GM21825 (cell line): ENCODE data around the gene CLEC18A.
"Not testable (repeated sequence)": the region's sequence is repeated elsewhere in the genome, so short reads cannot be mapped to it uniquely, and the experiment has no call there.

Experiments
- ATAC-seq: cut with Tn5 transposase; IDR thresholded peaks from one replicate; pipeline ENCODE4 v1.9.1; 2021; ENCODE audit warnings: mild to moderate bottlenecking, moderate library complexity; ENCODE audit not compliant: unreplicated experiment

CLEC18A gene

DNA sequence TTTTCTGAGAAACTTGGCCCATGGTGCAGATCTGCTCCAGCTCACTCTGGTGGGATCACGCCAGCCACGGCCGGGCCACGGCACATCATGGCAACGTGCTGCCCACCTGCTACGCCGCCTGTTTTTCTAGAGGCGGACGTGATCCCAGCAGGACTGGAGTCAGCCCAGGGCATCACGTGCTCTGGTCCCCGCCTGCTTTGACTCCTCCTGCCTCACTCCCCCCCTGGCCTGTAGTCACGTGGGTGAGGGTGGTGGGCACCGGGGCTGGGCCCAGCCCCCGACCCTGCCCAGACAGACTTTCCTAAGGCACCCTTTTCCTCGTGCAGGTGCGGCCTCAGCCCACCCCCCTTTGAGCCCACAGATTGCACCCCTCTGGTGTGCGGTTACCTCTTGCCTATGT, 723 bp upstream of the CLEC18A start:
- not testable (repeated sequence) for ATAC-seq

GRCh38 chr16:69951672-69952031, 518 bp downstream of the CLEC18A start:
- ATAC-seq, result not testable (repeated sequence)

DNA sequence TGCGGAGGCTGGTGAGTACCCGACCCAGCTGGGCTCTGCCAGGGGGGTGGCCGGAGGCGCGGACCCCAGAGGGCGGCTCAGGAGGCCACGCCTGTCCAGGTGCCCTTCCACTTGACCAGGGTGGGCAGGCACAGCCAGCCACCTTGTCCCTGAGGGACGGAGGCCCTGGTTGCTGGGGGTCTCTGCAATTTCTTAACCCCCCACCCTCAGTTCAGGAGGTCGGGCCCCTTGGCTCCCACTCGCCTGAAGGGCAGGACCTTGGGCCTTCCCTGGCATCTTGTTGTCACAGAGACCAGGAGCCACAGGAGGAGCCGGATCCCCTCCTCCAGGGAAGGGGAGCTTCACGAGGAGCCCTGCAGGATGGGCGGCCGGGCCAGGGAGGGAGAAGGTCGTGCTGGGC, 982 bp downstream of the CLEC18A start:
- not testable (repeated sequence) for ATAC-seq

DNA sequence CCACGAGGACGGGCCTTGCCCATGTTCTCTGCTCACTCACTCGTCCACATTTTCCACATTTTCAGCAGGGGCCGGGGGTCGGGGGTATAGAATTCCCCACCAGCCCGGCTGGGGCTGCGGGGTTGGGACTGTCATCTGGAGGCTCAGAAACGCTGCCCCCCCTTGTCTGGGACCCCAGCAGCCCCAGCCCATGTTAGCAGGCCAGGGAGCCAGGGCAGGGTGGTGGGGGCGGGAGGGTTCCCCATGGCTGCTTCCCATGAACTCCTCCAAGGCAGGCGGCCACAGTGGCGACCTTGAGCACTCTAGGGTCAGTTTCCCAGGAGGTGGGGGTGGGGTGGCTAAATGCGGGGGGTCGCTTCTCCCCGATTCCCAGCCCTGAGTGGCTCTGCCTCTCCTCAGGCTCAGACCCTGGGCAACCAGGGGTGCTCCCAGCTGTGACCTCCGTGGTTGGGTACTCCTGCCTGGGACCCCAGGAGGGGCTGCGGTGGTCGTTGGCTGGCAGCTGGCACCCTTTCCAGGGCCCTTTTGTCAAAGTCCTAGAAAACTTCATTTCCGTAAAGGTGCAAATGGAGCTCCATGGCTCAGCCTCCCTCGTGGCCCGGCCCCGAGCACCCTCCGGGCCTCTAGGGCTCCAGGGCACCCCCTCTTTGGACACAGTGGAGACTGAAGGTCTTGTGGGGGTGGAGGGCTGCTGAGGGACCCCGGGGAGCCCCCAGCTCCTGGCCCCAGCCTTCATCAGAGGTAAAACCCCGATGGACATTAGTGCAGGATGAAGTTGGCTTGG, 1.6 kb downstream of the CLEC18A start:
- ATAC-seq, result not testable (repeated sequence)

GRCh38 chr16:69954241-69954640, 3.1 kb downstream of the CLEC18A start:
- not testable (repeated sequence) for ATAC-seq

GRCh38 chr16:69963312-69963711, 12.2 kb downstream of the CLEC18A start:
- ATAC-seq, result not testable (repeated sequence)

GRCh38 chr16:69964960-69965660, 14.0 kb downstream of the CLEC18A start:
- not testable (repeated sequence) for ATAC-seq

GRCh38 chr16:69965661-69966054, 14.5 kb downstream of the CLEC18A start:
- not testable (repeated sequence) for ATAC-seq

DNA sequence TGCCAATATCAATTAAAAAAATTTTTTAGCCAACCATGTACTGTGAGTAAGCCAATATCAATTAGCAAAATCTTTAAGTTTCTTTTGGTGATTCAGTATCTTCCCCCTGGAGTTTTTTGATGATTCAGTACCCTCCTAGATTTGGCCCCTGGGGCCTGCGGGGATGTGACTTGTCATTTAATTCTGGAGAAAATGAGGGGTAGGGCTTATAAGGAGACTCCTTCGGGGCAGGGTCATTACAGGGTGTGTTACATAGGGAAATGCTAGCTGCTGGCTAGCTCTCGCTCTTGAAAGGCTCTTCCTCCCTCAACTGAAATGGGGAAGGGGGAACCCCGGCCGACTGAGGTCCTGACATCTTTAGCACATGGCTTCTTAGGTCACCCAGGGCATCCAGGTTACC, 16.6 kb downstream of the CLEC18A start:
- ATAC-seq, result not testable (repeated sequence)

DNA sequence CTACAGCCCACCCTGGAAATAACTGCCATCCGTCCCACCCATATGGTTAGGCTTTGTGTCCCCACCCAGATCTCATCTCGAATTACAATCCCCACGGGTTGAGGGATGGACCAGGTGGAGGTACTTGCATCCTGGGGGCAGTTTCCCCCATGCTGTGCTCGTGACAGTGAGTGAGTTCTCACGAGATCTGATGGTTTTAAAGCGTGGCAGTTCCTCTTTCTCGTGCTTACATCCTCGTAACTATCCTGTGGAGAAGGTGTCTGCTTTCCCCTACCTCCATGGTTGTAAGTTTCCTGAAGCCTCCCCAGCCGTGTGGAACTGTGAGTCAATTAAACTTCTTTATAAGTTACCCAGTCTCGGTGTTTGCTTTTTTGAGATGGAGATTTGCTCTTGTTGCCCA, 17.0 kb downstream of the CLEC18A start:
- ATAC-seq, result not testable (repeated sequence)

- ATAC-seq, result not testable (repeated sequence)
Observed at GRCh38 chr16:69969657-69970056, 18.5 kb downstream of the CLEC18A start.

GRCh38 chr16:69972120-69972519, 21.0 kb downstream of the CLEC18A start:
- not testable (repeated sequence) for ATAC-seq

- ATAC-seq, result not testable (repeated sequence)
Observed at GRCh38 chr16:69972935-69973334, 21.8 kb downstream of the CLEC18A start.

DNA sequence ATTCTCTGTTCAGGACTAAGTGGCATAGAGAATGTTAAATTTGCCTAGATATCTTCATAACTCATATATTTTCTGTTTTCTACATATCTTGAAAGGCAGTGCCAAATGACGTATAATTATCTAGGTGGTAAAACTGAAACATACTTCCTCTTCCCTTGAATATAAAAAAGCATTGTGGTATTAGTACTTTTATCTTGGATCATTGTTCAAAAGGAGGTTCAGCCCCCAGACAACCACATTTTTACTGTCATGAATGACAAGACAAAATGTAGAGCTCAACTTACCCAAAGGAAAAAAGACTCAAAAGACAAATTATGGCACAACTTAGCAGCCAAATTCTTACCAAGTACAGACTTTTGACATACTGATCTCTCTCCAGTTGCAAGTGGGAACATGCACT, 34.1 kb downstream of the CLEC18A start:
- not testable (repeated sequence) for ATAC-seq

- ATAC-seq, result not testable (repeated sequence)
Observed at GRCh38 chr16:69997956-69998355, 46.8 kb downstream of the CLEC18A start.

GRCh38 chr16:69999801-70000200, 48.7 kb downstream of the CLEC18A start:
- not testable (repeated sequence) for ATAC-seq

DNA sequence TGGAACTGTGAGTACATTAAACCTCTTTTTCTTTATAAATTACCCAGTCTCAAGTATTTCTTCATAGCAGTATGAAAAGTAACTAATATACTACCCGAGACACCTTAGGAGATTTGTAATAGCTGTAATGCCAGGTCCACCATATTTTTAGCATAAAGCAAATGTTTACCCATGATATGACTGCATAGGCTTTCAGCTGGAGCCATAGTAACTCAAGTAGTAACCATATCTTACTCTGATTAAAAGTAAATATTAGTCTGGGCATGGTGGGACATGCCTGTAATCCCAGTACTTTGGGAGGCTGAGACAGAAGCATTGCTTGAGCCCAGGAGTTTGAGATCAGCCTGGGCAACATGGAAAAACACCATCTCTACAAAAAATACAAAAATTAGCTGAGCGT, 52.4 kb downstream of the CLEC18A start:
- not testable (repeated sequence) for ATAC-seq

DNA sequence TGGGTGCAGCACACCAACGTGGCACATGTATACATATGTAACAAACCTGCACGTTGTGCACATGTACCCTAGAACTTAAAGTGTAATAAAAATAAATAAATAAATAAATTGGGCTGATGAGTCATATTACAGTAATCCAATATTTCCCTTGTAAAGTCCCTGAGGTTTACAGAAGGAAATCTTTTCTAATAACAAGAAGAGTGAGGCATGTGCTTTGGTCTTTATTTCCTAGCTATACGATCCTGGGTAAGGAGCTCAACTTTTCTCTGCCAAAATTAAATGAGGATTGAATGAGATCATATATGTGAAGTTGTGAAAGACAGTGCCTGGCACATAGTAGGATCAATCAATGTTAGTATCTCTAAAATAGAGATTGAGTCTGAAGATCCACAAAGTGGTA, 57.5 kb downstream of the CLEC18A start:
- not testable (repeated sequence) for ATAC-seq

DNA sequence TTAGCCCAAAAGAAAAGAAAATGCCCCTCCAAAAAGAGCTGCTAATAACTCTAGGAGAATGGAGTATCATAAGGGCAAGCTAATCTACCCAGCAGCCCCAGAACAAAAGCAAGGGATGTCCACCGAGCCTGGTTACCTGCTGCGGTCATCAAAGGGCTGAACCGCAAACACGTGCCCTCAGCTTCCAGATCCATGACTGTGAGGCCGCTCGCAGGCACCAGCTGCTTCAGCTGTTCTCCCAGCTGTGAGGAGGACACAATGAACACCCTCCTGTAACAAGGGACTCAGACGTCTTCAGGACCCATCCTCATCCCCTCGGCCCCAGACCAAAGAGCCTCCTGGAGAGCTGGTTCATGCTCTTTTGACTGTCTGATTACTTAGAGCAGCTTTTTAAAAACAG, 59.5 kb downstream of the CLEC18A start:
- not testable (repeated sequence) for ATAC-seq

DNA sequence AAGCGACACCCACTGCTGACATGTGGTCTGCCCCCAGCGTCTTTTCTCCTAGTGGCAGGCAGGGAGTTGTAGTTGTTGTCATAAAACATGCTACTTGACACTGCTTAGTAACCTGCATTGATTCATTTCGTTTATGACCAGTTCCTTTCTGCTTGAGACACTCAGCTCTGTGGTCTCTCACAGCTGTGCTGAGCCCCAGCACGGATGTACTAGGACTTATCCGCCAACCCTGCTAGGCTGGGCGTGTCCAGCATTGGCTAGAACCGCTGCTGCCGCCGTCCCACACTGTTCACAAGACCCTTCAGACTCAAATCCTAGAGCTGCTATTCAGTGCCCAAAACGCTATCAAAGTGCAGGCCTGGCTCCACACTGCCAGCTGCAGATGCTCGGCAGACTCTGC, 60.0 kb downstream of the CLEC18A start:
- not testable (repeated sequence) for ATAC-seq

DNA sequence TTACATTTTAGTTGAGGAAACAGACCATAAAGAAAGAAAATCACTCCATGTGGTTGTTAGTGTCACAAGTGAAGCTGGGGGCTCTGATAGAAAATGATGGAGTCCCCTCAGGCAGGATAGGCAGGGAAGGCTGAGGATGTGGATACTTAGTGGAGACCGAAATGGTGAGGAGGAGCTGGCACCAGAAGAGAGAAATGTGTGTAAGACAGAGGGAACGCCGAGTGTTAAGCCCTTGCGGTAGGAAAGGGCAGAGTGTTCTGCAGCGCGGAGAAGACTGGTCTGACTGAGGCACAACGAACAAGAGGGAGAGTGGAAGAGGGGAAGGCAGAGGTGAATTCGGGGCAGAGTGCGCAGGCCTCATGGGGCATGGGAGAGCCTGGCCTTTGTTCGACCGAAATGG, 61.2 kb downstream of the CLEC18A start:
- not testable (repeated sequence) for ATAC-seq

GRCh38 chr16:70012951-70013350, 61.8 kb downstream of the CLEC18A start:
- ATAC-seq, result not testable (repeated sequence)
